IPS-18c (cell line): ENCODE results near the gene SYF2.

Experiments
- H3K4me3 ChIP-seq: 2 replicates; pipeline ENCODE4 v1.7.0; 2013; ENCODE audit warnings: low read depth, mild to moderate bottlenecking, low read length, moderate library complexity; ENCODE audit not compliant: insufficient read depth
- H3K9me3 ChIP-seq: one replicate; pipeline ENCODE4 v1.6.1; 2013; ENCODE audit warnings: mild to moderate bottlenecking, low read length, moderate library complexity; ENCODE audit not compliant: control insufficient read depth, insufficient read depth

SYF2 gene

GRCh38 chr1:25174730-25175612 lies 57.3 kb downstream of the SYF2 start:
- H3K9me3 ChIP-seq: peaks cover 5% of the 10 kb centered on the region
- H3K4me3 ChIP-seq: no peak overlapping the region

- Histone ChIP-seq H3K9me3 (peaks cover 5% of the 10 kb centered on the region), H3K4me3 (no peak overlapping the region)
Observed at GRCh38 chr1:25174363-25174729, 58.0 kb downstream of the SYF2 start.

- peaks cover 5% of the 10 kb centered on the region for H3K9me3 ChIP-seq
- no peak overlapping the region for H3K4me3 ChIP-seq
Observed at GRCh38 chr1:25173809-25174340, 58.4 kb downstream of the SYF2 start.
